UCSD-AML1 (cell line): Measurements from ENCODE around the gene ARX.

ENCODE experiments used
- DNase-seq: peaks from one replicate; lab custom pipeline; 2025; ENCODE audit not compliant: unreplicated experiment; lab: John Stamatoyannopoulos, UW

The ARX gene

DNA sequence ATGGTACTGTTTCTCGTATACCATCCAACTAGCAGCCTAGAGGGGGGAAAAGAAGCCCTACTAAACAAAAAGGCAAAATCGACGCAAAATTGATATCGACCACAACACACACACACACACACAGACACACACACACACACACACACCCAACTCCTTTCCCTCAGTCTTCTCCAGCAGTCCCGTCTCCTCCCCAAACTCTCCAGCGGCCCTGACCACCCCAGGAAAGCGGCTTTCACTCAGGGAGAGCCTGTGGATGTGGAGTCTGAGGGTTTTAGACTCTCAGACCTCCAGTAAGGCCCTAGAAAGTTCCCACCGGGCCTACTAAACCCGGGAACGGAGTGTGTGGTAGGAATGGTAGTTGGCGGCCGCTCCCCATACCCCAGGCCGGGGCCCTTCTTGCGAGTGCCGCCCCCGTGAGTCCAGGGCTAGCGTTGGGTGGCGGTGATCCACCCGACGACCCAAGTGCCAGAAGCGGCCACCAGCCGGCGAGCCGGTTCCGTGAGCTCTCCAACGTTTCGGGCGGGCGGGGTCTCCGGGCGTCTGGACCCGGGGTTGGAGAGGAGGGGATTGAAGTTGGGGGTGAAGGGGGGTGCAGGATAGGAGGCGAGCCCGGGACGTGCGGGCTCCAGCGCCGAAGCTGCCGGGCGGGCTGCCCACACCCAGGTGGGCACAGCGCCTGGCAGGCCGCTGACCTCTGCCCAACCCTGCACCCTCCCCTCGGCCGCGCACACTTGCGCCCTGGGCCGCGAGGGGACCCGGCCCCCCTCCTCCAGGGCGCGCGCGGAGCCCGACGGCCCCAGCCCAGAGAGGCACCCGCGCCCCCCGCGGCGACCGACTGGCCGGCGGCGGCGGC, 13.7 kb downstream of the ARX start:
- no peak for DNase-seq

DNA sequence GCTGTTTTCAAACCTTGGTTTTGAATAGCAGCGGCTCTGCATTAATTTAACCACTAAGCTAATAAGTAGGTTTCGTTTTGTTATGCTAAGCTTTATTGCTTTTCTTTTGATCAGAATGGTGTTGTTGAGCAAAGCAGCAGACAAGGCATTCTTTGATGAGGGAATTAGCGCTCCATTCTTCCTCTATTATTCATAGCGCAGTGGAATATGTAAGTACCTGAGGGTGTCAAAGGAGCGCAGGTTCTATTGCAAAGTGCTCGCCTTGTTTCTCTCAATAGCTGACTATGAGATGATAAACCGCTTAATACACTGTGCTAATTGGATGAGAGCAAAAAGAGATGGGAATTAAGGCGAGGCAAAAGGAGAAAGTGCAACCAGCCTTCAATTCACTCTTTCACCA, 16.3 kb downstream of the ARX start:
- no peak for DNase-seq

DNA sequence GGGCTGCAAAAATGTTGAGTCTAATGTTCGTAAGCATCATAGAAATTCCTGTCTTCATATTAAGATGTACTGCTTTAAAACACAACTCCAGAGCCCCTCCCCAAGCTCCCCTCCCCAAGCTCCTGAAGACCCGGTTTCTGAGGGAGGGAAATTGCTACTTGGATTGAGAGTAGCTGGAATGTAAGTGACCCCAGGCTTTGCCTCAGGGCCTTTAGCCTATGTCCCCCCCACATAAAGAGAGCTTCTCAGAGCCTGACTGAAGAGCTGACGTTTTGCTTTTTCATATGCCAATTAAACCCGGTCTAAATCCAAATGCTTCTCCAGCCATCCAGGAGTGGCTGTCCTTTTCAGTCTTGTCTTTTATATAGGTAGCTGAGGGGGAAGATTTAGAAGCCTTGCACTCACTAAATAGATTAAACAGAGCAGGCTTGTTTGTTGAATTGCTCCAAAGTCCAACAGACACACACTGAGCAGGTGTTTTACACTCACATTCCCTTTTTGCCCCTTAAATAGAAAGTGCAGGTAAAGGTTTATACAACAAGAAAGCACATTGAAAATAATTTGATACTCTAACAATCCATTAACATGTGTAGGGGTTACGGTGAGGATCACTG, 19.6 kb downstream of the ARX start:
- no peak for DNase-seq

DNA sequence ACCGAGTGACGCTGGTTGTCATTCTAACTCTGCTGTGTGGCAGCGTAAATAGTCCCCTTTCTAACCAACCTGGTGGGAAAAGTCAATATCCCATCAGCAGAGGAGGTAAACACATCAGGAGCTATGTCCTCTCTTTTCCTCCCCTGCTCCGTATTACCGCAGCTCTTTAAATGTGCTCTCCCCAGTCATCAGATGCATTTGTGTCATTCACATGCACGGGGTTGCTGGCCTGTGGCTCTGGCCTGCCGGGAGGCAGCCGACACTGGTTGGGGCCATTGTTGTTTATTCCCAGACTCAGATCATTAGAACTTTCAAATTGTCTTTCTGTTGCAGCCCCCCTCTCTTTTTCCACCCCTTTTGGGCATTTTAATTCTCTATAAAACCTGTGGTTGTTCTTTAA, 21.9 kb downstream of the ARX start:
- DNase-seq, result no peak

DNA sequence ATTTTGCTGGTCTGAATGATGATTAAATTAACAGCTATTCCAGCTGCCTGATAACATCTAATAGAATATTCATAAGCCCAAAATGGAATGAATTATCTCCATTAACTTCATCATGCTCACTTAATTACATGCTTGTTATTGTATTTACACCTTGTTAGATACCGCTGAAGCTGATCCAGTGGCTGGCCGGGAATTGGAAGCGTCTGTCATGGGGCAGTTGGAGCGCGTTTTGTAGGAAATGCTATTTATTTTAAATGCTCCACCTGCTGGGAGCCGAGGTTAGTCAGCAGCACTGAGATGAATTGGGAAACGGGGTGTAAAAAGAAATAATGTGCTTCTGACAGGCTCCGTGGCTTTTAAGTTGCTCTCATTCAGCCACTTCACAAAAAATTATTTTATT, 25.2 kb downstream of the ARX start:
- DNase-seq, result no peak

DNA sequence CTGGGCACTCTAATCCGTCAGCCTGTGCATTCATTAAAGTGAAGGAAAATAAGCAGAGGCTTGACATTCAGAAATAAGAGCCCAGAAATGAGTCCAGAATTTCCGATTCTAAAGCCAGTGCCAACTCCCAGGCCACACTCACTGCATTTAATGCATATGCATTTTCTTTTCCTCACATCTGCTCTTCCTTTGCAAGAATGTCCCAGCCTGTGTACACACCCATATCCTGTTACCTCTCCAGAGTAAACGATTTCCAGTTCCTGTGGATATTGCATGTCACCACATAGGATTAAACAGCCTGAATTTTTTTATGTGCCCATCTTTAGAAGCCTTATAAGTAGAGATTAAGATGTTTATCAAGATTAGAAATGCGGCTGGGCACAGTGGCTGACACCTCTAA, 27.5 kb downstream of the ARX start:
- no peak for DNase-seq

DNA sequence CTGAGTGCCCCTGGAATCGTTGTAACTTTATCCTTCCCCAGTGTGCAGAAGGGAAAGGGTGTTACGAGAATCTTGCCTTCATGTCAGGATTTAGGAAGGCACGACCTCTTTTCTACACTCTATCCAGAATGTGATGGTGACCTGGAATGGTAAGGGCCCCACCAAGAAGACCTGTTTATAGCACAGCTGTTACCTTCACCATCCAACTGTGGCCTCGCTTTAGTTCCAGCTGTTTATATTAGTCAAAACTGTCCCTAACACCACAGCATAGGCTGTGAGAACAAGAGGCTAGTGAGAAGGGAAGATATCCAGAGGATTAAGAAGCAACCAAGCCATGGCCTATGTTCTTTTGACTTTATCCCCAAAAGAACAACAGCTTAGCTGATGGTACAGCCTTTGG, 28.0 kb downstream of the ARX start:
- DNase-seq, result no peak

DNA sequence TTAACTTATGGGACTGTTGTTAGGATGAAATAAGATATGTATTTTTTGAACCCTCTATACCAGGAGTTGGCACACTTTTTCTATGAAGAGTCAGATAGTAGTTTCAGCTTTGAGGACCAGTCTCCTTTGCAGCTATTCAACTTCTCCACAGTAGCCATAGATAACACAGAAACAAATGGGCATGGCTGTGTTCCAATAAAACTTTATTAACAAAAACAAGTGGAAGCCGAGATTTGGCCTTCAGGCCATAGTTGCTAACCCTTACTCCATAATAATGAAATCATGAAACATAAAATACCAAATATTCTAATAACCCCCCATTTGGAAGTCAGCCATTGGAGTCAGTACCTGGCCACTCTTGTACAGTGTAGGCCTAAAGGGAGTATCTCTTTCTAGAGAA, 30.6 kb downstream of the ARX start:
- no peak for DNase-seq

DNA sequence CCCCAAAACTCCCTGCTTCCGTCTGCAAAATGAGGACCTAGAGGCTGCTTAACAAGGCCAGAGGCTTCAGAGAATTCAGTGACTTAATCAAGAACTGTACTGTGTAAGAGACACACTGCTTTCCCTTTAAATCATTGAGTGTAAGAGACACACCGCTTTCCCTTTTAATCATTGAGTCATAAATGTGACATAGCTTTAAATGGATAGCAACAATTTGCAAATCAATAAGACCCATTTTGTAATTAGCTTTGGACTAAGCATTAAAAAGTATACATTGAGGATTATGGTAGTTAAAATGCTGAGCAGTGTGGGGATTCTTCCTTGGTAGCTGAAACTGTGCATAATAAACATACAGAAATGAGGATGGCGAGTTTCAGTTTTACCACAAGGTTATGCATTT, 31.8 kb downstream of the ARX start:
- DNase-seq, result no peak

DNA sequence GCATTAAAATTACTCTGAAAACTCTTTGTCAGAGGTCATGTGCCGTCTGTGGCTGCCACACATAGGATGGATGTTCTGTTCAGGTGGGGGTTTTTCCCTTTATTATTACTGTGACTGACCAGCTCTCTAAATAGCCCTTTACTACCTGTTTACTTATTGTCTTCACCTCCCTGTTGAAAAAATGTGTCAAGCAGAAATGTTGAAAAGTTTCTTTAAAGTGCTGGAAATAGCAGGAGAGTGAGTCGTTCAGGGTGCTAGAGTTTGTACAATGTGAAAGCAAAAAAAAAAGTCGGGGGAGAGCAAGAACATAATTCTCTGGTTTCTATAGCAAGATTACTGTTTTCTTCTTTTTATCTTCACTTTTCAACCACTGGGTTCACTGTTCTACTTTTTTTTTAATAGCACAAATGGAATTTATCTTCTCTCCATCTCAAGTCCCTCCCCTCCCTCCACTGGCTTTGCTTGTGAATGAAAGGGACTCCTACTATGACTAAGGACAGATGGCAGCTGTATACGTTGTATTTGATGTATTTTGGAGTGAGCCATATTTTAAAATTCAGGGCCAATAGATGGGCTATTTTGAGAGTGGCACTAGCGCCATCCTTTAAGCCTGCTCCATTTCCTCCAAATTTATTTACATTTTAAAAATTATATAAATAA, 33.3 kb downstream of the ARX start:
- no peak for DNase-seq

DNA sequence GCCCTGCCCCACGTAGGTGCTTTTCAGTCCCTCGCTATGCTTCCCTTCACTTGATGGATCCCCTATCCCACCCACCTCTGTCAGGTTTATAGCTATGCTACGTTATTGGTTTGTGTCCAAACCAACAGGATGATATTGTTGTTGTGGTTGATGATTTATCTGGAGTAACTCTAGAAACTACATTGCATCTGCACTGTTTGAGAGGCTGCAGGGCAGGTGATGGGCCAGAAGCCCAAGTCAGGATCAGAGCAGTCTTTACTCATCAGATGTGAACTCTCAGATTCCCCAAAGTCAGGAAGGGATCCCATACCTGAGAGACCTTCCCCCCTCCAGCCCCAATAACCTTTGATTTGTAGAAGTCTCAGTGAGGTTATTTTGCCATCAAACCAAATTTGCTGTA, 34.7 kb downstream of the ARX start:
- DNase-seq, result no peak

DNA sequence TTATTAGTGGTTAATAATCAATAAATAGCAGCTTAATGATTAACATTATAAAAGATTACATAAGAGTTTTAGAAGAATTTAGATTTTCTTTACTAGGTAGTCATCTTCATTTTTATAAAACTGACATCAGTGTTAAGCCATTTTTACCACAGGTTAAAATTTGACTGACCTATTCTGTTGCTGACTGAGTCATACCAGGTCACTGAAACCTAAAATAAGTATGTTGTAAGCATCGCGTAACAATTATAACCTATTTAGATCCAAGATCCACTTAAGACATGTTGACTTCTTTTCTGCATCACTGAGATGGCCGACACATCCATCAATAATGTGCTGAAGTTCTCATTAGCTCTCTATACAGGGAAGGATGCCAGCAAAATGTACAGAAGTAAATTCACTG, 36.7 kb downstream of the ARX start:
- no peak for DNase-seq

DNA sequence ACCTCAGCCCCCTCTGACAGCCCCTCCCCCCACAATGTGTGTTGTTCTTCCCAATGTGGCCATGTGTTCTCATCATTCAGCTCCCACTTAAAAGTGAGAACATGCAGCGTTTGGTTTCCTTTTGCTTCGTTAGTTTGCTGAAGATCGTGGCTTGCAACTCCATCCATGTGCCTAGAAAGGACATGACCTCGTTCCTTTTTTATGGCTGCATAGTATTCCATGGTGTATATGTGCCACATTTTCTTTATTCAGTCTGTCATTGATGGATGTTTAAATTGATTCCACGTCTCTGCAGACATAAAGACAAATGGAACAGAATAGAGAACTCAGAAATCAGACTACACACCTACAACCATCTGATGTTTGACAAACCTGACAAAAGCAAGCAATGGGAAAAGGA, 46.0 kb downstream of the ARX start:
- DNase-seq, result no peak

DNA sequence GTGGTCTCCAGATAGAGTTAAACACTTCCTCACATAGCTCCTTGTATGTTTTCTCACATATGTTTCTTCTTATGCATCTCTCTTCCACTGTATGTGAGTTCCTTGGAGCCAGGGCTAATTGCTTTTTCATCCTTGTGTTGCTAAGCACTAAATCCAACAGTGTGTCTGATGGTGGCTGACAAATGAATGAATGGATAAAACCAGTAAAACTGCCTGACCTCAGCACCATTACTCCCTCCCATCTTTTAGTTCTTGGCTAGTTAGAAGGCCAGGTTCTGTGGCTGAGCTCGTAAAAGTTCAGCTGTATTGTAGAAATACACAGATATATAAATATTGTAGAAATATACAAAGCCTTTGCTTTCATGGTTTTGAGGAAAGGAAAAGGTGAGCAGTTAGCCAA, 50.4 kb downstream of the ARX start:
- DNase-seq, result no peak

DNA sequence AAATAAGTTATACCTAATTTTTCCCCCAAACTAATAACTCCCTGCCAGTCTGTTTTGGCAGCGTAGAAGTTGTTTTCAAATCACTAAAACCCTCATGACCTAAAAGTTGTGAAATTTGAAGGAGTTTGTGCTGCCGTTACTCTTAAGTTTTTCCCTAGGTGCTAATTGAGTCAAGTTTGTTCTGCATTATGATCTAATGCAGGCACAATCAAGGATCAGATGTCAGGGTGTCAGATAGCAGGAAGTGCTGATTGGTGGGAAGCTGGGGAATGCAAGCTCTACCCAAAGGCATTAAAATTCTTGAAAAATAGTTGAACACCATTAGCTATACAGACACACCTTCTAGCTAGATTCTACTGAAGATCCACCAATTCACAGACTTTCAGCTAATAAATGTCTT, 51.9 kb downstream of the ARX start:
- DNase-seq, result no peak

DNA sequence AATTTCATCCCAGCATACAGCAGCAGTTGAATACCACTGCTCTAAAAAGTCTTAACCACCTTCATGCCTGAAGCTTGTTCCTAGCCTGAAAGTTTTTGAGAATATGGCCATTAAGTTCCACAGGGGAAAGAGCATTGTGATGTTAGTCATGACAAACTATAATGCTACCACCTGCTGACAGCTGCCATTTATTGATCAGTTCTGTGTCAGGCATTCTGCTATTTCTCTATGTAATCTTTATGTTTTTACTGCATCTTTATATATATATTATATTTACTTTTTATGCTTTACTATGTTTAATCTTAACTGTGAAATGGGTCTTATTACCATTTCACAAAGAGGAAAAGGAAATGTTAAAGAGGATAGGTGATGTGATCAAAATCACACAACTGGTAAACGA, 54.0 kb downstream of the ARX start:
- DNase-seq, result no peak

DNA sequence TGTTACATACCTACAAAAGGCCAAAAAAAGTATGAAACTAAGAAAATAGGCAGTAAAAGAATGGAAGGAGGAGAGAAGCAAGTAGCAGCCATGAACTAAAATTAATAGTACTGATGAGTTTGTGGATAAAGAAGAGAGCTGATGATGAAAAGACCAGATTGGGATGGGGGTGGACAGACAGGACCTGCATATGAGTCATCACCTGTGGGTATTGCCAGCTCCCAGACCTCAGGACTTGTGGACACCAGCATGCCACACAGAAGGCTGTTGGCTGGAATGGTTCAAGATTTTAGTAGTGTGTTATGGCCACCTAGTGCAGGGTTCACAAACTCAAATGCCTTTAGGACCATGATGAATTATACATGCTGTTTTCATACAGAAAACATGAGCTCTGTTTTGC, 58.9 kb downstream of the ARX start:
- DNase-seq, result no peak

DNA sequence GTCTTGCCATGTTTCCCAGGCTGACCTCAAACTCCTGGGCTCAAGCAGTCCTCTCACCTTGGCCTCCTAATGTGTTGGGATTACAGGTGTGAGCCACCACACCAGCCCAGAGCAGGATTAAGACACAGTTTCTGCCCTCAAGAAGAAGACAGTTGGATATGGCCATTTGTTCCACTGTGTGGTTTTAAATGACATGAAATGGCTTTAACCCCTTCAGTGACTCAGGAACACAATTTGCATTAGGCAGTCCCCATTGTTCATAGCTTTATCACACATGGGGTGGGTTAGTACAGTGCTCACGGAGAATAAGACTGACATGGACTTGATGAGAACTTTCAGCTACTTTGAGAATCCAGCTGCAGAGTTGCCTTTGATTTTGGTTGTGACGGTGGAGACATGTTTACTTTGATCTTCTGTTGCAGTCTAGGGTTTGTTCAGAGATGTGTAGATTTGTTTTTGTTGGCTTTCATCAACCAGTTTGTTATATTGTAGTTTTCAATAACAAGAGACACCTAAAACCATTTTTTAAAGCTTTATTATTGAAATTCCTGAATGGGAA, 60.3 kb downstream of the ARX start:
- DNase-seq, result no peak

DNA sequence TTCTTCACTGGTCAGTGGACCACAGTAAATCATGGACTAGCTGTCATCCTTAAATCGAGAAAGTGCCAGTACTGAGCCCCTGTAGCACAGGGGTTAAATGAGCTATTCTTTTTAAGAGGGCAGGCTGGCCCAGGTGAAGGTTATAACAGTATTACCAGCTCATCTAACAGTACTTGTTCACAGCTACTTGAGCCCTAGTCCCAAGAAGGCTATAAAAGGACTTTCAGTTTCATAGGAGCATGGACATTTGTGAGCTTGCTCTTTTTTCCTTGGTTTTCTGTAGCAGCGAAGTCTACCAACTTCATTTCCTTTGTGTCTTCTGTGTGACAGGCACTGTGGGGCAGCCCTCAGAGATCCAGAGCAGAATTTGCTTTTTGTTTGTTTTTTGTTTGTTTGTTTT, 61.0 kb downstream of the ARX start:
- no peak for DNase-seq
